T47D (cell line): ENCODE results near the gene CACYBP.

Experiments
- DNase-seq, 2 experiments: peaks; one replicate each; pipeline versions ENCODE4 v3.0.0 to v3.0.0-alpha.2; 2011 to 2012; ENCODE audit warnings: low read depth in 1 of 2, low spot score in 1 of 2
- JUND ChIP-seq: IDR thresholded peaks from 2 replicates; pipeline ENCODE4 v1.6.1; 2012; ENCODE audit warnings: low read depth
- in situ Hi-C: cut with HindIII; loops from 2 replicates; pipeline ENCODE4 v1.10.0; 2016; ENCODE audit warnings: low sequenced_read_pairs, low pct_unique_long_range_greater_than_20kb

The CACYBP gene

DNA sequence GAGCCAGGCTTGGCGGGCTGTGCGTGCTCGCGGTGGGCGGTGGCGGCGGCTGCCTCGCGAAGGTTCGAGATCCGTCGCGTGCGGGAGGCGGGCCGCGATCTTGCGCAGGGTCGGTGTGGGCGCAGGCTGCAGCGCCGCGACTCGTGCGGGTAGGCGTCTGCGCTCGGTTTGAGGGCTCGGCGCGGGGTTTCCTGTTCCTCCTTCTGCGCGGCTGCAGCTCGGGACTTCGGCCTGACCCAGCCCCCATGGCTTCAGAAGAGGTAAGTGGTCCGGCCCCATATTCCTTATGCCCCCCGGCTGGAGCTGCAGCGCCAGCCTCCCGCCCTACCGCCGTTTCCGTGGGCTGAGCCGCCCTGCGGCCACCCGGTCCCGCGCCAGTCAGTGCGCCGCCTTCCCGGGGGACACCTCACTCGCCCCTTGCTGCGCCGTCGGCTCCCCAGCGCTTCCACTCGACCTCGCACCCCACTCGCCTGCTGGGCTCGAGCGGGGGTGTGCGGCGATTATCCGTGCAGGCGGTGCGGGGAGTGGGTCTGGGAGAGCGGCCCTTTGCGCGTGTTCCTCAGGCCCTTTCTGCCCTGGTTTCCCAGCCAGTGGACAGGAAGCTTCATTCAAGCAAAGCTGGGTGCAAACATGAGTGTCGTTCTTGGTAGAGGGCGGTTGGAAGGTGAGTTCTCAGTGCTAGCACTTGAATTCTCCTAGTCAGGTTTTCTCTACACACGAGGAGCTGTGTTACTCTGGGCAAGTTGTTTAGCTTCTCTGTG, at the start of gene CACYBP:
TSS of gene CACYBP (plus strand) at position 12 of the 761 bp plus-strand sequence. CDS start at position 246, 234 bp downstream.
- no peak for TF ChIP-seq JUND
- DNase-seq: peak; percentile 52 to 93
- in situ Hi-C loops: no loop called here

DNA sequence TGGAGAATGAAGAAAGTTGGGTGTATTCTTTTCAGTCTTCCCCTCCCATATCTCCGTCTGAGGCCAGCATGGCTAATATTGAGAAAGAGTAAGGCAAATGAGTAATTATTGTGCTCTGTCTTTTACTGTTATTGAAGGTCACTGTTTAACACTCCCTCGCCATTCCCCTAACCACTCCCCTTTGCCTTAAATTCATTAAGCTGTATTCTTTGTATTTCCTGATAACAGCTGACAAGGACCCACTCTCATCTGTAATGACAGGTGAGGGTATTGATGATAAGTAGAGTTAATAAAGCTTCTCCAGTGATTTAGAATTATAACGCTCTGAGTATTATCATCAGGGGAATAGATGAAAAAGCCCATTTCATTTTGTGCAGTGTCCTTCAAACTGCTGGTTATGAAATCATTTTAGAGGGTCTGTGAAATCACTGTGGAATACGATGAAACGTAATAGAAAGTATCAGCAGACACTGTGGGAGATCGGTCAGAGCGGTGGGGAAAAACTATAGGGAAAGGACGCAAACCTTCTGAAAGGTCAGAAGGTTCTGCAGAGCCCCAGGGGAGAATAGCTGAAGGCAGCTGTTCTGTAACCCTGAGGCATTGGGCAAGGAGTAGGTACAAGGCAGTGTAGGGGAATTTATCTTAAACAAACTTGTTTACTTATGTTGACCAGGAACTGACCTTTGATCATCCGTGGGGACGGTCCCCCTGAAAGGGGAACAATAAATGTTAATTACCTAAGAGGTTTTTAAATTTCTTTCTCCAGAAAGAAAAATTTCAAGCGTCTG, 46.3 kb upstream of the CACYBP start:
- in situ Hi-C loops: no loop called here
- no peak for DNase-seq
- TF ChIP-seq JUND: no peak

- in situ Hi-C loops: no loop called here
These were observed 45.7 kb upstream of the CACYBP start for GRCh38 chr1:174954073-174954460.

GRCh38 chr1:174954671-174955669, 44.8 kb upstream of the CACYBP start:
- no peak for TF ChIP-seq JUND
- in situ Hi-C loops: no loop called here
- no peak for DNase-seq

More at GRCh38 chr1:174954073-174954460, 45.7 kb upstream of the CACYBP start:
- TF ChIP-seq JUND: no peak
- DNase-seq: no peak

DNA sequence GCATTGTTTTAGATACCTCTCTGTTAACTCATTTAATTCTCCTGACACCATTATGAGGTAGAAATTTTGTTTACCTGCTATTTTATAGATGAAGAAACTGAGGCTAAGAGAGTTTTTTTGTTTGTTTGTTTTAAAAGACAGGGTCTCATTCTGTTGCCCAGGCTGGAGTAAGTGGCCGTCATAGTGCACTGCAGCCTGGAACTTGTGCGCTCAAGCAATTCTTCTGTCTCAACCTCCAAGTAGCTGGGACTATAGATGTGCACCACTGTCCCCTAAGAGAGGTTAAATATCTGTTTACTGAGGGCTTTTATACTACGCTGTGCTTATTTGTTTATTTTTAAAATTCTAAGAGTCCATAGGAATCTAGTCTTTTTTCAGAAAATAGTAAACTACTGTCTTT, 43.7 kb upstream of the CACYBP start:
- no peak for TF ChIP-seq JUND
- DNase-seq: no peak
- in situ Hi-C loops: no loop called here

- no peak for DNase-seq
- in situ Hi-C loops: no loop called here
- TF ChIP-seq JUND: no peak
These were observed 42.8 kb upstream of the CACYBP start for GRCh38 chr1:174956976-174957375.

DNA sequence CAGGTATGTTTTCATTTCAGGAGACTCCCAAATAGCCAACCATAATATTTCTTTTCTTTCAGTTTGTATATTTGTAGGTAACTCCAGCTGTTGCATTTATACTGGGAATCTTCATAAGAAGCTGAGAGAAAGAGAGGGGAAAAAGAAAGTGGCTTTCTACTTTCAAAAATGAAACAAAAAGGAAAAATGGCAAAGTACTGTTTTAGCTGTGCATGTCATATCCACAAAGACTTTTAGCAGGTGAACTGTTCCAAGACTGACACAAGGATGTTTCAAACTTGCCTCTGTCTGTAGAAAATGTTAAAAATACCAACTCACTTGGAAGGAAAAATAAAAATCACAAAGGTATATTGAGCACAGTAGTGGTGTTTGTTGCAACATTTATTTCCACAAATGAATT, 41.9 kb upstream of the CACYBP start:
- no peak for TF ChIP-seq JUND
- in situ Hi-C loops: no loop called here
- DNase-seq: no peak

- no peak for TF ChIP-seq JUND
- in situ Hi-C loops: no loop called here
- no peak for DNase-seq
These were observed 41.4 kb upstream of the CACYBP start for GRCh38 chr1:174958396-174958795.

- DNase-seq: no peak
- in situ Hi-C loops: no loop called here
- no peak for TF ChIP-seq JUND
These were observed 39.4 kb upstream of the CACYBP start for GRCh38 chr1:174960362-174960761.

GRCh38 chr1:174963529-174964125, 36.1 kb upstream of the CACYBP start:
- no peak for TF ChIP-seq JUND
- in situ Hi-C loops: no loop called here
- peak in 1 of 2 experiments; percentile 62 for DNase-seq

- no peak for TF ChIP-seq JUND
- DNase-seq: peak in 1 of 2 experiments; percentile 53
- in situ Hi-C loops: no loop called here
These were observed 35.3 kb upstream of the CACYBP start for GRCh38 chr1:174964261-174964971.
